HepG2 (cell line): ENCODE measurements around the gene LRRC74B. TPM values are rescaled to one million over a fixed set of nuclear protein-coding genes. Genes with fewer than 3 reads are reported as not detected.

Experiments
- ATAC-seq: fragments of 200-7000 bp; cut with Tn5 transposase; 3 replicates; pipeline ENCODE4 v1.9.1; 2020; ENCODE audit warnings: mild to moderate bottlenecking, moderate library complexity
- BruUV-seq: library from RNA; stranded (reverse); fragments of 400-500 nt; replicated peaks from 2 replicates; lab custom pipeline; 2021; lab: Mats Ljungman, UMichigan
- CTCF ChIA-PET: fragments of 300-600 bp; formaldehyde crosslinking; extraction: SDS; loops from one replicate; lab custom pipeline; 2021; ENCODE audit warnings: low total read pairs, inconsistent platforms, low intra/inter-chr PET ratio; lab: Yijun Ruan, JAX
- POLR2A ChIA-PET: fragments of 350-600 bp; sonication (Branson Sonifier 250); formaldehyde crosslinking; loops from one replicate; lab custom pipeline; 2020; ENCODE audit warnings: antibody characterized with exemption, inconsistent platforms; lab: Yijun Ruan, JAX
- DNase-seq: peaks from one replicate; pipeline ENCODE4 v3.0.0-alpha.2; 2015; ENCODE audit warnings: low spot score
- FAIRE-seq: peaks from 3 replicates; lab custom pipeline; 2011; peaks lifted over from hg19 to GRCh38; lab: Jason Lieb, UNC
- H2AFZ ChIP-seq: one replicate; pipeline ENCODE4 v1.6.1; 2011; ENCODE audit warnings: low read length, inconsistent platforms
- H3K27ac ChIP-seq: fragments of 300-600 bp; 3 replicates; pipeline ENCODE4 v1.8.0; 2011; ENCODE audit warnings: mixed run types, mild to moderate bottlenecking, mixed read lengths, low read length, inconsistent platforms; ENCODE audit not compliant: insufficient read depth; ENCODE audit errors: extremely low read length
- H3K27me3 ChIP-seq, 2 experiments: fragments of 200-600 bp in 1 of 2; 2 replicates in 1 of 2; 3 replicates in 1 of 2; pipeline versions ENCODE4 v1.6.0 to v1.8.0; 2011; ENCODE audit warnings: low read length in 2 of 2, mild to moderate bottlenecking in 2 of 2, moderate library complexity in 2 of 2, inconsistent platforms in 1 of 2; ENCODE audit not compliant: insufficient read depth in 2 of 2, control insufficient read depth in 1 of 2
- H3K36me3 ChIP-seq, 2 experiments: fragments of 200-600 bp in 1 of 2; replicated peaks in 1 of 2; 2 replicates in 1 of 2; 3 replicates in 1 of 2; pipeline versions ENCODE4 v1.5.1 to v1.8.0; 2011; ENCODE audit warnings: low read length in 2 of 2, inconsistent platforms in 1 of 2; ENCODE audit not compliant: insufficient read depth in 2 of 2, control insufficient read depth in 1 of 2
- H3K4me1 ChIP-seq: 2 replicates; pipeline ENCODE4 v1.5.1; 2012; ENCODE audit warnings: low read length, inconsistent platforms; ENCODE audit not compliant: insufficient read depth
- H3K4me2 ChIP-seq: 2 replicates; pipeline ENCODE4 v1.6.0; 2011; ENCODE audit warnings: low read depth, low read length, inconsistent platforms
- H3K4me3 ChIP-seq, 3 experiments: fragments of 200-600 bp in 1 of 3; sonication (generic), shearing (Covaris generic) in 1 of 3; replicated peaks in 1 of 3; 2 replicates each; pipeline ENCODE4 v1.5.1; 2011 to 2016; ENCODE audit warnings: low read length in 3 of 3, inconsistent platforms in 2 of 3, low read depth in 2 of 3, mild to moderate bottlenecking in 2 of 3, control low read depth in 1 of 3, mixed read lengths in 1 of 3; ENCODE audit not compliant: insufficient read depth in 1 of 3
- H3K79me2 ChIP-seq: one replicate; pipeline ENCODE4 v1.6.1; 2011; ENCODE audit warnings: low read length, inconsistent platforms; ENCODE audit not compliant: insufficient read depth
- H3K9ac ChIP-seq: 2 replicates; pipeline ENCODE4 v1.6.0; 2011; ENCODE audit warnings: mild to moderate bottlenecking, low read depth, low read length, inconsistent platforms; ENCODE audit not compliant: insufficient read depth
- H3K9me3 ChIP-seq: 2 replicates; pipeline ENCODE4 v1.5.1; 2012; ENCODE audit warnings: mild to moderate bottlenecking, low read length
- H4K20me1 ChIP-seq: 2 replicates; pipeline ENCODE4 v1.6.0; 2011; ENCODE audit warnings: inconsistent platforms, mild to moderate bottlenecking, low read length, moderate library complexity; ENCODE audit not compliant: insufficient read depth
- CBFB ChIP-seq: sonication (generic); formaldehyde crosslinking; IDR thresholded peaks from 2 replicates; pipeline ENCODE4 v1.4.0; 2020; ENCODE audit warnings: missing genetic modification reagents
- CERS6 ChIP-seq: sonication (generic); formaldehyde crosslinking; IDR thresholded peaks from 2 replicates; pipeline ENCODE4 v1.5.0; 2020; ENCODE audit warnings: missing genetic modification reagents
- CHCHD3 ChIP-seq: sonication (generic); formaldehyde crosslinking; IDR thresholded peaks from 2 replicates; pipeline ENCODE4 v1.8.0; 2022; ENCODE audit warnings: mild to moderate bottlenecking, missing genetic modification reagents, moderate library complexity
- CHD2 ChIP-seq: IDR thresholded peaks from 2 replicates; pipeline ENCODE4 v1.6.1; 2011; ENCODE audit warnings: low read depth, low read length, improper control_type of control experiment
- ETV5 ChIP-seq: IDR thresholded peaks from 2 replicates; pipeline ENCODE4 v1.6.1; 2018; ENCODE audit warnings: missing biosample characterization, missing genetic modification reagents, inconsistent platforms, borderline replicate concordance
- FUBP1 ChIP-seq: sonication (generic); formaldehyde crosslinking; IDR thresholded peaks from 2 replicates; pipeline ENCODE4 v1.5.1; 2020; ENCODE audit warnings: missing genetic modification reagents, mild to moderate bottlenecking, borderline replicate concordance
- HCFC1 ChIP-seq: fragments of 150-350 bp; IDR thresholded peaks from 2 replicates; pipeline ENCODE4 v1.6.1; 2014; ENCODE audit warnings: low read depth, low read length
- KDM5A ChIP-seq: fragments of 200-600 bp; sonication (generic); IDR thresholded peaks from 2 replicates; pipeline ENCODE4 v1.7.0; 2018; ENCODE audit warnings: antibody characterized with exemption, mild to moderate bottlenecking, low read length, borderline replicate concordance
- MAFG ChIP-seq: sonication (generic); formaldehyde crosslinking; IDR thresholded peaks from 2 replicates; pipeline ENCODE4 v1.5.1; 2020; ENCODE audit warnings: mild to moderate bottlenecking, missing genetic modification reagents
- NFAT5 ChIP-seq: sonication (generic); formaldehyde crosslinking; IDR thresholded peaks from 2 replicates; pipeline ENCODE4 v1.4.0; 2020; ENCODE audit warnings: missing genetic modification reagents
- NFRKB ChIP-seq: fragments of 450-650 bp; IDR thresholded peaks from 2 replicates; pipeline ENCODE4 v1.6.1; 2017
- SCMH1 ChIP-seq: sonication (generic); formaldehyde crosslinking; IDR thresholded peaks from 2 replicates; pipeline ENCODE4 v1.9.0; 2021; ENCODE audit warnings: missing genetic modification reagents, mild to moderate bottlenecking, borderline replicate concordance
- TCF7 ChIP-seq: sonication (generic); IDR thresholded peaks from 2 replicates; pipeline ENCODE4 v1.6.1; 2016; ENCODE audit warnings: antibody characterized with exemption, low read depth
- ZNF720 ChIP-seq: sonication (generic); formaldehyde crosslinking; IDR thresholded peaks from 2 replicates; pipeline ENCODE4 v1.4.0; 2020; ENCODE audit warnings: missing genetic modification reagents
- WGBS: methylation state at CpG from one replicate; pipeline ENCODE4 v1.1.6; 2017; ENCODE audit warnings: low lambda C conversion rate; 5-methylcytosine and 5-hydroxymethylcytosine counted together
- in situ Hi-C: cut with HindIII; loops from 2 replicates; pipeline ENCODE4 v1.10.0; 2017; ENCODE audit warnings: low pct_unique_long_range_greater_than_20kb; ENCODE audit not compliant: extremely low pct_ligation_motif_present
- intact Hi-C: fragments of 100-400 bp; cut with micrococcal nuclease; formaldehyde crosslinking; loops from one replicate; pipeline ENCODE4 v1.10.0; 2022; ENCODE audit not compliant: unreplicated experiment
- polyA plus RNA-seq, 8 experiments: library from polyadenylated mRNA; depleted of rRNA in 3 of 8; stranded (reverse) in 7 of 8; unstranded in 1 of 8; fragments of >200 nt; fragmentation: Illumina TruSeq in 4 of 8; extraction: Trizol in 4 of 8; gene quantifications; 2 replicates each; pipeline versions ENCODE4 v1.2.1 to v1.2.3, GENCODE V29; 2011 to 2016; ENCODE audit warnings: low read depth in 4 of 8, missing spikeins in 1 of 8, mixed read lengths in 1 of 8; ENCODE audit not compliant: insufficient read depth in 1 of 8
- total RNA-seq, 5 experiments: library from RNA; depleted of rRNA; stranded (reverse); fragments of >200 nt; fragmentation: Illumina TruSeq; extraction: Trizol; gene quantifications; 2 replicates each; pipeline ENCODE4 v1.2.3, GENCODE V29; 2016; ENCODE audit warnings: low read depth in 1 of 5

The LRRC74B gene
- total and polyA plus RNA-seq, 2 of the 13 experiments (the other 11 are each of a cell fraction or from before 2014, with no cell fraction given), result not detected

GRCh38 chr22:21051145-21051830, 5.5 kb downstream of the LRRC74B start:
- in situ Hi-C loops, result no loop called here
- Histone ChIP-seq H3K4me1 (no peaks in the 10 kb centered on the region), H3K79me2 (no peaks in the 10 kb centered on the region), H3K9me3 (no peaks in the 10 kb centered on the region), H2AFZ (no peak overlapping the region), H4K20me1 (no peaks in the 10 kb centered on the region), H3K27me3 (peaks cover 6 to 57% of the 10 kb centered on the region in 2 experiments; a peak in 4 of 5 replicates), H3K27ac (no peak overlapping the region)
- no TSS peak for BruUV-seq
- ATAC-seq (no peak), DNase-seq (no peak)
- TF ChIP-seq KDM5A (no peak), TCF7 (no peak), CHCHD3 (no peak), CBFB (no peak), CERS6 (CRISPR knock-in tag) (no peak), MAFG (no peak), CHD2 (no peak), NFAT5 (CRISPR knock-in tag) (no peak), HCFC1 (no peak), ETV5 (CRISPR knock-in tag) (no peak), ZNF720 (CRISPR knock-in tag) (no peak), SCMH1 (CRISPR knock-in tag) (no peak), NFRKB (no peak), FUBP1 (CRISPR knock-in tag) (no peak)
- TF ChIP-seq, all 625 proteins: peak for 0
- no peaks in the 10 kb centered on the region for H3K36me3 ChIP-seq
- CTCF ChIA-PET, result no interaction called here
- 45% methylated on average over 9 of the region's 9 CpGs for WGBS
- POLR2A ChIA-PET, result no interaction called here
- no peak overlapping the region for H3K4me2 ChIP-seq
- H3K4me3 ChIP-seq, result no peak overlapping the region
- H3K9ac ChIP-seq, result no peak overlapping the region
- intact Hi-C loops, result no loop called here
- no peak for FAIRE-seq
